HepG2 (cell line): ENCODE data around the gene TAT. TPM values are rescaled to one million over a fixed set of nuclear protein-coding genes. Genes with fewer than 3 reads are reported as not detected.

Experiments
- ATAC-seq: fragments of 200-7000 bp; cut with Tn5 transposase; 3 replicates; pipeline ENCODE4 v1.9.1; 2020; ENCODE audit warnings: mild to moderate bottlenecking, moderate library complexity
- BruUV-seq: library from RNA; stranded (reverse); fragments of 400-500 nt; replicated peaks from 2 replicates; lab custom pipeline; 2021; lab: Mats Ljungman, UMichigan
- CTCF ChIA-PET: fragments of 300-600 bp; formaldehyde crosslinking; extraction: SDS; loops from one replicate; lab custom pipeline; 2021; ENCODE audit warnings: low total read pairs, inconsistent platforms, low intra/inter-chr PET ratio; lab: Yijun Ruan, JAX
- POLR2A ChIA-PET: fragments of 350-600 bp; sonication (Branson Sonifier 250); formaldehyde crosslinking; loops from one replicate; lab custom pipeline; 2020; ENCODE audit warnings: antibody characterized with exemption, inconsistent platforms; lab: Yijun Ruan, JAX
- DNase-seq: peaks from one replicate; pipeline ENCODE4 v3.0.0-alpha.2; 2015; ENCODE audit warnings: low spot score
- FAIRE-seq: peaks from 3 replicates; lab custom pipeline; 2011; peaks lifted over from hg19 to GRCh38; lab: Jason Lieb, UNC
- H2AFZ ChIP-seq: one replicate; pipeline ENCODE4 v1.6.1; 2011; ENCODE audit warnings: low read length, inconsistent platforms
- H3K27ac ChIP-seq: fragments of 300-600 bp; 3 replicates; pipeline ENCODE4 v1.8.0; 2011; ENCODE audit warnings: mixed run types, mild to moderate bottlenecking, mixed read lengths, low read length, inconsistent platforms; ENCODE audit not compliant: insufficient read depth; ENCODE audit errors: extremely low read length
- H3K27me3 ChIP-seq, 2 experiments: fragments of 200-600 bp in 1 of 2; 2 replicates in 1 of 2; 3 replicates in 1 of 2; pipeline versions ENCODE4 v1.6.0 to v1.8.0; 2011; ENCODE audit warnings: low read length in 2 of 2, mild to moderate bottlenecking in 2 of 2, moderate library complexity in 2 of 2, inconsistent platforms in 1 of 2; ENCODE audit not compliant: insufficient read depth in 2 of 2, control insufficient read depth in 1 of 2
- H3K36me3 ChIP-seq, 2 experiments: fragments of 200-600 bp in 1 of 2; replicated peaks in 1 of 2; 2 replicates in 1 of 2; 3 replicates in 1 of 2; pipeline versions ENCODE4 v1.5.1 to v1.8.0; 2011; ENCODE audit warnings: low read length in 2 of 2, inconsistent platforms in 1 of 2; ENCODE audit not compliant: insufficient read depth in 2 of 2, control insufficient read depth in 1 of 2
- H3K4me1 ChIP-seq: 2 replicates; pipeline ENCODE4 v1.5.1; 2012; ENCODE audit warnings: low read length, inconsistent platforms; ENCODE audit not compliant: insufficient read depth
- H3K4me2 ChIP-seq: 2 replicates; pipeline ENCODE4 v1.6.0; 2011; ENCODE audit warnings: low read depth, low read length, inconsistent platforms
- H3K4me3 ChIP-seq, 3 experiments: fragments of 200-600 bp in 1 of 3; sonication (generic), shearing (Covaris generic) in 1 of 3; replicated peaks in 1 of 3; 2 replicates each; pipeline ENCODE4 v1.5.1; 2011 to 2016; ENCODE audit warnings: low read length in 3 of 3, inconsistent platforms in 2 of 3, low read depth in 2 of 3, mild to moderate bottlenecking in 2 of 3, control low read depth in 1 of 3, mixed read lengths in 1 of 3; ENCODE audit not compliant: insufficient read depth in 1 of 3
- H3K79me2 ChIP-seq: one replicate; pipeline ENCODE4 v1.6.1; 2011; ENCODE audit warnings: low read length, inconsistent platforms; ENCODE audit not compliant: insufficient read depth
- H3K9ac ChIP-seq: 2 replicates; pipeline ENCODE4 v1.6.0; 2011; ENCODE audit warnings: mild to moderate bottlenecking, low read depth, low read length, inconsistent platforms; ENCODE audit not compliant: insufficient read depth
- H3K9me3 ChIP-seq: 2 replicates; pipeline ENCODE4 v1.5.1; 2012; ENCODE audit warnings: mild to moderate bottlenecking, low read length
- H4K20me1 ChIP-seq: 2 replicates; pipeline ENCODE4 v1.6.0; 2011; ENCODE audit warnings: inconsistent platforms, mild to moderate bottlenecking, low read length, moderate library complexity; ENCODE audit not compliant: insufficient read depth
- AKAP8 ChIP-seq: sonication (generic); formaldehyde crosslinking; IDR thresholded peaks from 2 replicates; pipeline ENCODE4 v1.5.1; 2020; ENCODE audit warnings: mild to moderate bottlenecking, missing genetic modification reagents
- CSRNP2 ChIP-seq: sonication (generic); formaldehyde crosslinking; conservative IDR thresholded peaks from 2 replicates; pipeline ENCODE4 v1.8.0; 2022; ENCODE audit warnings: low read depth, missing genetic modification reagents
- LCORL ChIP-seq, 2 experiments: fragments of 450-650 bp in 1 of 2; sonication (generic) in 1 of 2; formaldehyde crosslinking in 1 of 2; IDR thresholded peaks; 2 replicates each; pipeline versions ENCODE4 v1.5.0 to v1.6.1; 2017 to 2020; ENCODE audit warnings: antibody characterized with exemption in 1 of 2, missing genetic modification reagents in 1 of 2
- RAD51 ChIP-seq: fragments of 450-650 bp; IDR thresholded peaks from 2 replicates; pipeline ENCODE4 v1.6.1; 2016; ENCODE audit warnings: borderline replicate concordance
- RBFOX2 ChIP-seq: fragments of 200-400 bp; formaldehyde crosslinking; IDR thresholded peaks from 2 replicates; pipeline ENCODE4 v1.6.1; 2017; ENCODE audit warnings: low read depth, mild to moderate bottlenecking, low read length
- RFXANK ChIP-seq: IDR thresholded peaks from 2 replicates; pipeline ENCODE4 v1.6.1; 2016
- ZFP41 ChIP-seq: sonication (generic); formaldehyde crosslinking; IDR thresholded peaks from 2 replicates; pipeline ENCODE4 v1.4.0; 2020; ENCODE audit warnings: mild to moderate bottlenecking, missing genetic modification reagents, borderline replicate concordance
- ZNF224 ChIP-seq: sonication (generic); formaldehyde crosslinking; IDR thresholded peaks from 2 replicates; pipeline ENCODE4 v1.5.0; 2020; ENCODE audit warnings: mild to moderate bottlenecking, missing genetic modification reagents
- WGBS: methylation state at CpG from one replicate; pipeline ENCODE4 v1.1.6; 2017; ENCODE audit warnings: low lambda C conversion rate; 5-methylcytosine and 5-hydroxymethylcytosine counted together
- in situ Hi-C: cut with HindIII; loops from 2 replicates; pipeline ENCODE4 v1.10.0; 2017; ENCODE audit warnings: low pct_unique_long_range_greater_than_20kb; ENCODE audit not compliant: extremely low pct_ligation_motif_present
- intact Hi-C: fragments of 100-400 bp; cut with micrococcal nuclease; formaldehyde crosslinking; loops from one replicate; pipeline ENCODE4 v1.10.0; 2022; ENCODE audit not compliant: unreplicated experiment
- polyA plus RNA-seq, 8 experiments: library from polyadenylated mRNA; depleted of rRNA in 3 of 8; stranded (reverse) in 7 of 8; unstranded in 1 of 8; fragments of >200 nt; fragmentation: Illumina TruSeq in 4 of 8; extraction: Trizol in 4 of 8; gene quantifications; 2 replicates each; pipeline versions ENCODE4 v1.2.1 to v1.2.3, GENCODE V29; 2011 to 2016; ENCODE audit warnings: low read depth in 4 of 8, missing spikeins in 1 of 8, mixed read lengths in 1 of 8; ENCODE audit not compliant: insufficient read depth in 1 of 8
- total RNA-seq, 5 experiments: library from RNA; depleted of rRNA; stranded (reverse); fragments of >200 nt; fragmentation: Illumina TruSeq; extraction: Trizol; gene quantifications; 2 replicates each; pipeline ENCODE4 v1.2.3, GENCODE V29; 2016; ENCODE audit warnings: low read depth in 1 of 5
- TF ChIP-seq, protein P1 (sequence below): IDR thresholded peaks from 2 replicates; pipeline ENCODE4 v1.6.1; 2016
- TF ChIP-seq, protein P2 (sequence below): IDR thresholded peaks from 2 replicates; pipeline ENCODE4 v1.6.1; 2016

TAT gene
- total and polyA plus RNA-seq, 2 of the 13 experiments (the other 11 are each of a cell fraction or from before 2014, with no cell fraction given) = 1.6 to 5.8 TPM

DNA sequence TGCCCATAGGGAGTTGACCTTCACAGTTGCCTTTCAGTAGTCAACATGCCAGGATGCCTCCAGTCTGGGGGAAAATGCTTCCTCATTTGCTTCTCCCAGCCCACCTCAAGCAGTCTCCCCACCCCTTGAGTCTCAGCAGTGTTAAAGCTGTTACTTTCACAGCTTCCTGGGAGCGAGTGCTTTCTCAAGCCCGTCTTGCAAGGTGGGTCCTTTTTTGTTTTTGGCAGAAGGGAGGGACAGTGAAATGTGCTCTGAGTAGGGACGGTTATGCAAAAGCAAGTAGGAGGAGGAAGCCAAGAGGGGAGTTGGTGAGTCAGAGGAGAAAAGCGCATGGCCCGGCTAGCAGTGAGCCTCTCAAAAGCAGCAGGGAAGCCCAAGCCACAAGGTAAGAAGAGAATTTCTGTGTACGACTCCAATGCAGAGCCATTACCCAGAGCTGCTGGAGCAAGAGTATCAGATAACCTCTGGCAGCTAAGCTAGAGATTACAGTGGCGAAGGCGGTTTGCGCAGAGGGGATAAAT, 50.7 kb downstream of the TAT start, which contains the start of gene CHST4 (continued):
- no peak for TF ChIP-seq AKAP8 (CRISPR knock-in tag)
- TF ChIP-seq CSRNP2 (CRISPR knock-in tag) = no peak
- TF ChIP-seq ZFP41 (CRISPR knock-in tag) = no peak
- TF ChIP-seq RAD51 = no peak
- TF ChIP-seq, protein P1, sequence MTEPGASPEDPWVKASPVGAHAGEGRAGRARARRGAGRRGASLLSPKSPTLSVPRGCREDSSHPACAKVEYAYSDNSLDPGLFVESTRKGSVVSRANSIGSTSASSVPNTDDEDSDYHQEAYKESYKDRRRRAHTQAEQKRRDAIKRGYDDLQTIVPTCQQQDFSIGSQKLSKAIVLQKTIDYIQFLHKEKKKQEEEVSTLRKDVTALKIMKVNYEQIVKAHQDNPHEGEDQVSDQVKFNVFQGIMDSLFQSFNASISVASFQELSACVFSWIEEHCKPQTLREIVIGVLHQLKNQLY = no peak

GRCh38 chr16:71524566-71525553, 52.0 kb downstream of the TAT start:
- peaks cover 4 to 72% of the 10 kb centered on the region in 2 experiments for H3K27me3 ChIP-seq
- ChIA-PET CTCF (no interaction called here), POLR2A (no interaction called here)
- no peak overlapping the region for H2AFZ ChIP-seq
- ATAC-seq = no peak
- H3K9ac ChIP-seq = no peak overlapping the region
- no peak overlapping the region for H3K27ac ChIP-seq
- FAIRE-seq = no peak
- in situ Hi-C loops (no loop called here), intact Hi-C loops (no loop called here)
- no peaks in the 10 kb centered on the region for H4K20me1 ChIP-seq
- no peaks in the 10 kb centered on the region for H3K36me3 ChIP-seq
- H3K4me2 ChIP-seq = no peak overlapping the region
- no peaks in the 10 kb centered on the region for H3K9me3 ChIP-seq
- DNase-seq = no peak
- peak; percentile 92 for TF ChIP-seq LCORL (IDR thresholded peaks at IDR 0.05)
- TF ChIP-seq LCORL (CRISPR knock-in tag; IDR thresholded peaks at IDR 0.05) = no peak
- TF ChIP-seq ZNF224 = no peak
- no peak for TF ChIP-seq RFXANK (CRISPR knock-in tag)
- TF ChIP-seq, protein P2, sequence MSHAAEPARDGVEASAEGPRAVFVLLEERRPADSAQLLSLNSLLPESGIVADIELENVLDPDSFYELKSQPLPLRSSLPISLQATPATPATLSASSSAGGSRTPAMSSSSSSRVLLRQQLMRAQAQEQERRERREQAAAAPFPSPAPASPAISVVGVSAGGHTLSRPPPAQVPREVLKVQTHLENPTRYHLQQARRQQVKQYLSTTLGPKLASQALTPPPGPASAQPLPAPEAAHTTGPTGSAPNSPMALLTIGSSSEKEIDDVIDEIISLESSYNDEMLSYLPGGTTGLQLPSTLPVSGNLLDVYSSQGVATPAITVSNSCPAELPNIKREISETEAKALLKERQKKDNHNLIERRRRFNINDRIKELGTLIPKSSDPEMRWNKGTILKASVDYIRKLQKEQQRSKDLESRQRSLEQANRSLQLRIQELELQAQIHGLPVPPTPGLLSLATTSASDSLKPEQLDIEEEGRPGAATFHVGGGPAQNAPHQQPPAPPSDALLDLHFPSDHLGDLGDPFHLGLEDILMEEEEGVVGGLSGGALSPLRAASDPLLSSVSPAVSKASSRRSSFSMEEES (CRISPR knock-in tag) = no peak
- TF ChIP-seq RBFOX2 = no peak
- H3K79me2 ChIP-seq = no peaks in the 10 kb centered on the region
- 24% methylated on average over 16 of the region's 16 CpGs for WGBS
- no peak overlapping the region for H3K4me3 ChIP-seq
- BruUV-seq = no TSS peak
- peaks cover 1% of the 10 kb centered on the region; the same call in 1 of the 2 replicates for H3K4me1 ChIP-seq
